ENCODE measurements around the gene RXYLT1. TPM values are rescaled to one million over a fixed set of nuclear protein-coding genes. Genes with fewer than 3 reads are reported as not detected.
"Not testable (repeated sequence)": the region's sequence is repeated elsewhere in the genome, so short reads cannot be mapped to it uniquely, and the experiment has no call there.

RXYLT1 gene, protein sequence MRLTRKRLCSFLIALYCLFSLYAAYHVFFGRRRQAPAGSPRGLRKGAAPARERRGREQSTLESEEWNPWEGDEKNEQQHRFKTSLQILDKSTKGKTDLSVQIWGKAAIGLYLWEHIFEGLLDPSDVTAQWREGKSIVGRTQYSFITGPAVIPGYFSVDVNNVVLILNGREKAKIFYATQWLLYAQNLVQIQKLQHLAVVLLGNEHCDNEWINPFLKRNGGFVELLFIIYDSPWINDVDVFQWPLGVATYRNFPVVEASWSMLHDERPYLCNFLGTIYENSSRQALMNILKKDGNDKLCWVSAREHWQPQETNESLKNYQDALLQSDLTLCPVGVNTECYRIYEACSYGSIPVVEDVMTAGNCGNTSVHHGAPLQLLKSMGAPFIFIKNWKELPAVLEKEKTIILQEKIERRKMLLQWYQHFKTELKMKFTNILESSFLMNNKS
- total RNA-seq (2014; rRNA removed; shearing (Covaris generic)) = 16.3 and 16.6 TPM in 2 replicates

DNA sequence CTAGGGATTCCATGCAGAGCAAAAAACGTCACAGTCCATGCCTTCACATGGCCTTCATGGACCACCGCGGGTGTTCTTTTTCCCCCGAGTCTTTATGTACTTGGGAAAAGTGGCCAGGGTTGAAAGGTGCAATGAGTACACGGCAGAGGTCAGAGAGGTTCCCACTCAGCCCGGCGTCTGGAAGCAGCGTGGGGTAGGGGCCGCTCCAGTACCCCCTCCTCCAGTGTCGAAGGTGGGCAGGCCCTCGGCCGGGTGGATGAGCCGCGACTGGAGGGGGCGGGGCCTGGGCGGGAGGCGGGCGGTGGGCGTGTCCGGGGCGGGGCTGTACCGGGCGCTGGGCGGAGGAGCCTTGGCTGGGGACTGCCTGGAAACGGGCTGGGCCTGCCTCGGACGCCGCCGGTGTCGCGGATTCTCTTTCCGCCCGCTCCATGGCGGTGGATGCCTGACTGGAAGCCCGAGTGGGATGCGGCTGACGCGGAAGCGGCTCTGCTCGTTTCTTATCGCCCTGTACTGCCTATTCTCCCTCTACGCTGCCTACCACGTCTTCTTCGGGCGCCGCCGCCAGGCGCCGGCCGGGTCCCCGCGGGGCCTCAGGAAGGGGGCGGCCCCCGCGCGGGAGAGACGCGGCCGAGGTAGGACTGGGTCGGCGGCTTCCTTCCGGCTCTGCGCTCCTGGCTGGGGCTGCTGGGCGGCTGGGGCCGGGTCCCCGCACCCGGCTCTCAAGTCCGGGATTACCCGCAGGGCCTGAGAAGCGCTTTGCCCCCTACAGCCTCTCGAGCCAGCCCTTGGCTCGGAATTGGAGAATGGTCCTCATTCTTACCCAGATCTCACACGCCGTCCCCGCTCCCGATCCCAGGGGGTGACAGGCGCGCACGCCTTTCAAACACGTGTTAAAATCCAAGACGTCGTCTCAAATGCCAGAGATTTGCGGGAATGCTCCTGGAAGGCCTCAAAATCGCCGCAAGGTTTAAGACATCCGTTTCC lies at the start of gene RXYLT1:
Gene RXYLT1 (plus strand): TSS at position 412 of the 984 bp plus-strand sequence. CDS start 52 bp downstream, at position 464.
- H3K36me3 ChIP-seq (replicated peaks; ENCODE audit: control insufficient read depth, insufficient read depth, low read length) = no peaks in the 10 kb centered on the region; the same call in 1 of the 2 replicates
- peak within 1 kb of the TSS; percentile 90 for H3K4me3 ChIP-seq (ENCODE audit: insufficient read depth, low read depth, low read length)
- H3K27me3 ChIP-seq (ENCODE audit: control insufficient read depth, insufficient read depth, low read length) = no peaks in the 10 kb centered on the region
- peak; percentile 93 for DNase-seq

DNA sequence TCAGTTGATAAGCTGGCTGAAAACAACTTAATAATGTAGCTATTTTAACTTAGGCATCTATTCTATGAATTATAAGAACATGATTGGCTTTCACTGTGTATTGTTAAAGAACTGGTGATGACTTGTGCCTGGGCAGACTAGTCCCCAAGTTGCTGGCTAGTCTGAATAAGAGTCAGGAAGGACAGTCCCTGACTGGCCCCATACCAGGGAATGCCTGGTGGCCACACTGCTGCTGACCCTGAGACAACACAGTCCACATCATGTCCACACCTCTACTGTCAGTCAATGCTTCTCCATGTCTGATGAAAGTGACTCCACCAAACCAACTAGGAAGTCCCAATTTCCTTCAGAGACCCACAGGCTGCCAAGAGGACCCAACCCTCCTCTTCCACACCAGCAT lies 46.9 kb upstream of the RXYLT1 start:
- not testable (repeated sequence) for DNase-seq; H3K4me3 ChIP-seq (ENCODE audit: insufficient read depth, low read depth, low read length); H3K27me3 ChIP-seq (ENCODE audit: control insufficient read depth, insufficient read depth, low read length); H3K36me3 ChIP-seq (replicated peaks; ENCODE audit: control insufficient read depth, insufficient read depth, low read length)

DNA sequence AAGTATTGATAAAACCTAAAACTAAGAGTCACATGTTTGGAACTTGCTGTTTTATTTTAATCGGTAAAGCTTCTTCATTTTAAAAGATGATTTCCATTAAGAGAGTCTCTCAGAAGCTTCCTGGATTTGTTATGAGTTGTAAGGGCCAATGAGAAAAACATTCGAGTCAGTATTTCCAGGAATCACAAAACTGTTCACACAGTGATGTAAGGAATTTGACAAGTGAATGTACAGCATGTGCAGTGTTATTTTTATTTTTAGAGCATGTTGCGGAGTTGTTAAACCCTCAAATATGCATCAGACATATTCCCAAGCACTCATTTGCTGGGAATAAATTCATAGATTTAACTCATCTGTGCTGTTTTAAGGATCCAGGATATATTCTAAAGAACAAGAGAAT lies 46.1 kb upstream of the RXYLT1 start:
- not testable (repeated sequence) for H3K36me3 ChIP-seq (replicated peaks; ENCODE audit: control insufficient read depth, insufficient read depth, low read length); DNase-seq; H3K4me3 ChIP-seq (ENCODE audit: insufficient read depth, low read depth, low read length); H3K27me3 ChIP-seq (ENCODE audit: control insufficient read depth, insufficient read depth, low read length)

DNA sequence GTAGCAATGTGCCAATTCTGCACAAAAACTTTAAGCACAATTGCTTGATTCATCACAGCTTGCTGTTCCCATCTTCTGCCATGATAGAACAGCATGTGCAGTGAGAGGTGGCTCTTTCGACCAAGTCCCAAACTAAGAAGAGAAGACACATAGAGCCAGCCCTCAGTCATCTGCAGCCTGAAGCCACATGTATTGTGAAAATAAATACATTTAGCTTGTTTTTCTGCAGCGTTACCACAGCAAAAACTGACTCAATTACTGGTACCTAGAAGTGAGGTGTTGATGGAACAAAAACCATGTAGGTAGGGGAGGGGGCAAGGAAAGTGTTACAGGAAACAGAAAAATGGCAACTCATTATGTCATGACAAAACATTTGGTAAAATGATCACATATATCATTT lies 39.2 kb upstream of the RXYLT1 start:
- H3K36me3 ChIP-seq (replicated peaks; ENCODE audit: control insufficient read depth, insufficient read depth, low read length); H3K27me3 ChIP-seq (ENCODE audit: control insufficient read depth, insufficient read depth, low read length); DNase-seq; H3K4me3 ChIP-seq (ENCODE audit: insufficient read depth, low read depth, low read length): not testable (repeated sequence)

DNA sequence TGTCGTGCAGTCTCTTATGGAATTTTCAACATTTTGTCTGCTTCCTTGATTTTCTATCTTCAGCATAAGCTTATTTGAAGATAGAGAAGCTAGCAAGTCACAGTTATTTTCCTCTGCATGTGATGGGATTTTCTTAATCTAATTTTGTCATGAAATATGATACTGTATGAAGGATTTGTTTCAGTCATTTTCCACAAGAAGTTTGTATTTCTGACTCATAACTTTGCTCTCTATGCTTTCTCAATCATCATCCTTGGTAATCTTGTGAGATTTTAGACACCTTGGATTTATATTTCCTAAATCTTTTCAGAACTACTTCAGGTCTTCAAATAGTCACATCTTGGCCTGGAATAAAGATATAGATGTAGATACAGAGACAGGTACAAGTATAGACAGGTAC lies 38.3 kb upstream of the RXYLT1 start:
- not testable (repeated sequence) for H3K27me3 ChIP-seq (ENCODE audit: control insufficient read depth, insufficient read depth, low read length); H3K4me3 ChIP-seq (ENCODE audit: insufficient read depth, low read depth, low read length); DNase-seq; H3K36me3 ChIP-seq (replicated peaks; ENCODE audit: control insufficient read depth, insufficient read depth, low read length)

DNA sequence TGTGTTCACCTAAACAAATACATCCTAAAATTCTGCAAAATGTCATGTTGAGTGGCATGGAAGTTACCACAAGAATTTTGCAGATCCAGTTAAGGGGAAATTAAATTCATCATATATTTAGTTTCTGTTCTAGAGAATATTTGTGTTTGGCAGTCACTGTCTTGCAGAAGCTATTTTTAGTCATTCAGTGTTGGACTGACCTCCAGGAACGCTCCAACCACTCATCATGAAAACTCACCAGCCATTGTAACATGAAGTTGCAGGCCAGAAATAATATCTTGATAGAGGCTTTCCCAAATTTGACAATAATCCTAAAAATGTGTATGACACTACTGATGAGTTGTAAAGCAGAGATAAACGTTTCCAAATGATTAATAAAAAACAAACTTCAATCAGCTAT lies 35.6 kb upstream of the RXYLT1 start:
- not testable (repeated sequence) for H3K27me3 ChIP-seq (ENCODE audit: control insufficient read depth, insufficient read depth, low read length); H3K4me3 ChIP-seq (ENCODE audit: insufficient read depth, low read depth, low read length); DNase-seq; H3K36me3 ChIP-seq (replicated peaks; ENCODE audit: control insufficient read depth, insufficient read depth, low read length)

DNA sequence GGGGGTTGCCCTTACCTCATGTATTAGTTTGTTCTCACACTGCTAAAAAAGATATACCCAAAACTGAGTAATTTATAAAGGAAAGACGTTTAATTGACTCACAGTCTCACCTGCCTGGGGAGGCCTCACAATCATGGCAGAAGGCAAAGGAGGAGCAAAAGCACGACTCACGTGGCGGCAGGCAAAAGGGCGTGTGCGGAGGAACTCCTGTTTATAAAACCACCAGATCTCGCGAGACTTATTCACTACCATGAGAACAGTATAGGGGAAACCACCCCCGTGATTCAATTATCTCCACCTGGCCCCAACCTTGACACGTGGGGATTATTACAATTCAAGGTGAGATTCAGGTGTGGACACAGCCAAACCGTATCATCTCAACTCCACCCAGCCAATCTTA lies 33.2 kb upstream of the RXYLT1 start:
- H3K36me3 ChIP-seq (replicated peaks; ENCODE audit: control insufficient read depth, insufficient read depth, low read length); DNase-seq; H3K4me3 ChIP-seq (ENCODE audit: insufficient read depth, low read depth, low read length); H3K27me3 ChIP-seq (ENCODE audit: control insufficient read depth, insufficient read depth, low read length): not testable (repeated sequence)

DNA sequence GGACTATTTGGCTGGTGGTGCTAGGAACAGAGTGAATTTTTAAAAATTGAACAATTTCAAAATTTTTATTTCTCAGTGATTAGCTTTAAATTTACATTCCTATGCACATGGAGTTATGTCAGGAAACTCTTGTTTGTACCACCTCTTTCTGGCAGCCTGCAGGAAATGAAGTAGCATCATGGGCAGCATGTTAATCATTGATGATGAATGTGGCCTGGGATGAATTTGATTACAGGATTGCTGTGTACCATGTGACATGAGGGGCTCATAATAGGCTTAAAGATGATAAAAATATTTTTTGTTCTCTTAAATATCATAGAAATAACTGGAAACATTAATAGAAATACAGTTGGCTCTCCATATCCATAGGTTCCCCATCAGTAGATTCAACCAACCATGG lies 32.6 kb upstream of the RXYLT1 start:
- not testable (repeated sequence) for H3K36me3 ChIP-seq (replicated peaks; ENCODE audit: control insufficient read depth, insufficient read depth, low read length); H3K4me3 ChIP-seq (ENCODE audit: insufficient read depth, low read depth, low read length); DNase-seq; H3K27me3 ChIP-seq (ENCODE audit: control insufficient read depth, insufficient read depth, low read length)

DNA sequence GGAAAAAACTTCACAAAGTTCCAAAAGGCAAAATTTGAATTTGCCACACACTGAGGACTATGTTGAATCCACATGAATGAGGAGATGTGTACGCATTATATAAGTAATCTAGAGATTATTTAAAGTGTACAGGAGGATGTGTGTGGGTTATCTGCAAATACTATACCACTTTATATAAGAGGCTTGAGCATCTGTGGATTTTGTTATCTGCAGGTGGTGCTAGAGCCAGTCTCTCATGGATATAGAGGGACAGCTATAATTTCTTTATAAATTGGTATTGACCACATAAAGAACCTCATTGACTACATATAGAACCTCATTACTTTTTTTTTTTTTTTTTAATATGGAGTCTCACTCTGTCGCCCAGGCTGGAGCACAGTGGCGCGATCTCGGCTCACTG lies 32.2 kb upstream of the RXYLT1 start:
- no peaks in the 10 kb centered on the region for H3K27me3 ChIP-seq (ENCODE audit: control insufficient read depth, insufficient read depth, low read length)
- DNase-seq = no peak
- no peaks in the 10 kb centered on the region for H3K36me3 ChIP-seq (replicated peaks; ENCODE audit: control insufficient read depth, insufficient read depth, low read length)
- H3K4me3 ChIP-seq (ENCODE audit: insufficient read depth, low read depth, low read length) = no peak overlapping the region

DNA sequence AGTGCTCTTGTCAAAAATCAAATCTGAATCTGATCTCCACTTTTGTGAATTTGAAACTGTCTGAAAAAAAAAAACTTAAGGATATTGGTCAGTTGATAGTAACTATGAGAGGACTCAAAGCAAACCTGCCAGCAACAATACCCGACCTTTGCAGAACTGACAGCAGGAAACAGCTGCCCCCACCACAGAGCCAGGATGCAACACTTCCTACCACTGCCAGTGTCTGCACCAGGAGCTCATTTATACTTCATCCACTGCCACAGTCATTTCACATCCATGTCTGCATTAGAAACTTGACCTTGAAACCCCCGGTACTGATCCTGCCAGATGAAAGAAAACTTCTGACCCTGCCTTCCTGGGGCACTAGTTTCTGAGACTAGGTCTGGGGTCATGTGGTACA lies 27.4 kb upstream of the RXYLT1 start:
- H3K4me3 ChIP-seq (ENCODE audit: insufficient read depth, low read depth, low read length) = no peak overlapping the region
- no peak for DNase-seq
- no peaks in the 10 kb centered on the region for H3K36me3 ChIP-seq (replicated peaks; ENCODE audit: control insufficient read depth, insufficient read depth, low read length)
- H3K27me3 ChIP-seq (ENCODE audit: control insufficient read depth, insufficient read depth, low read length) = no peaks in the 10 kb centered on the region

DNA sequence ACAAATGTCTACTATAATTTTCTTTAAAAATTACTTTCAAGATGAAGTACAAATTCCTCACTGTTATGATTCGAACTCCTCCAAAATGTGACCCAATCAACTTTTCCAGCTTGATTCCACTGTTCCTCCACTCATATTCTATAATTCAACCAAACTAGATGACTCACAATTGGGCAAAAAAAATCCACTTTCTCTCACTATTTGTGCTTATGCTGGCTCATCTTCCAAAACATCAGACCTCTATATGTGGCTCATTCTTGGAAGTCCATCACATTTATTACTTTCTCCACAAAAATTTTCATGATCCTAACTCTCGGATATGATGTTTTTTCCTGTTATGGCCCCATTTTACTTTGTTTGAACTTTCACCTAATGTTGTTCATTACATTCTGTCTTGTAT lies 26.9 kb upstream of the RXYLT1 start:
- Histone ChIP-seq H3K36me3 (replicated peaks; ENCODE audit: control insufficient read depth, insufficient read depth, low read length) (no peaks in the 10 kb centered on the region), H3K27me3 (ENCODE audit: control insufficient read depth, insufficient read depth, low read length) (no peaks in the 10 kb centered on the region), H3K4me3 (ENCODE audit: insufficient read depth, low read depth, low read length) (no peak overlapping the region)
- DNase-seq = no peak

DNA sequence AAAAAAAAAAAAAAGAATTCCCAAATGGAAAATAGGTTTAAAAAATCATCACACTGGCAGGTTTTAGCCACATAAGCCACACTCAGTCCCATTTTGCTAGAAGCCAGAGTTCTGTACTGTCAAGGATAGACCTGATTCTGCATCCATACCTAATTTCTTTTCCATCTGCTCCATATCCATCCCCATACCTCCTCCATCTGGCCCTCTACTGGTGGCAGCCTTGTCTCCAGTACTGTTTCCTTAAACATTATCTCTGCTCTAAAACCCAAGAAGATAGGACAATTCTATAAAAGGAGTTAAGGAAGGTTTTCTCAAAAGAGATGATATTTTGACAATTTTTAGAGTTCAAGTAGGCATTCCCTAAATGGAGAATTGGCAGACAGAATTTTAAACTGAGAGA lies 26.0 kb upstream of the RXYLT1 start:
- DNase-seq = no peak
- Histone ChIP-seq H3K4me3 (ENCODE audit: insufficient read depth, low read depth, low read length) (no peak overlapping the region), H3K36me3 (replicated peaks; ENCODE audit: control insufficient read depth, insufficient read depth, low read length) (no peaks in the 10 kb centered on the region), H3K27me3 (ENCODE audit: control insufficient read depth, insufficient read depth, low read length) (no peaks in the 10 kb centered on the region)

DNA sequence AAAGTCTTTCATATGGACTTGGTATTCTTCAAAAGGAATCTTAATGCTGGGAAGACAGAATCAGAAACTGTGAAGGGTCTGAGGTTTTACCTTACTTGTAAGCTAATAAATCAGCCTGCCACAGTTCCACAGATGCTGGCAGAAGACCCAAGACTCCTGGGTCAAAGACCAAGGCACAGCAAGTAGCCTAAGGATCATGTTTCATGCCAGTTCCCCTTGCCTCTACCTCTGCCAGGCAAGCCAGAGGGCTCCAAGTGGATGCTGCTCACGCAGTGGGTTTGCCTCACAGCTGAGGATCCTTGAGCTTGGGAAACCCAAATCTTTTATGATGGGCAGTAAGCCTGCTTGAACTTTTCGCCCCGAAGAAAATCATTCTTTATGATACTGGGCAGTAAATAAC lies 15.2 kb upstream of the RXYLT1 start:
- no peaks in the 10 kb centered on the region for H3K27me3 ChIP-seq (ENCODE audit: control insufficient read depth, insufficient read depth, low read length)
- no peak for DNase-seq
- H3K4me3 ChIP-seq (ENCODE audit: insufficient read depth, low read depth, low read length) = no peak overlapping the region
- no peaks in the 10 kb centered on the region for H3K36me3 ChIP-seq (replicated peaks; ENCODE audit: control insufficient read depth, insufficient read depth, low read length)

DNA sequence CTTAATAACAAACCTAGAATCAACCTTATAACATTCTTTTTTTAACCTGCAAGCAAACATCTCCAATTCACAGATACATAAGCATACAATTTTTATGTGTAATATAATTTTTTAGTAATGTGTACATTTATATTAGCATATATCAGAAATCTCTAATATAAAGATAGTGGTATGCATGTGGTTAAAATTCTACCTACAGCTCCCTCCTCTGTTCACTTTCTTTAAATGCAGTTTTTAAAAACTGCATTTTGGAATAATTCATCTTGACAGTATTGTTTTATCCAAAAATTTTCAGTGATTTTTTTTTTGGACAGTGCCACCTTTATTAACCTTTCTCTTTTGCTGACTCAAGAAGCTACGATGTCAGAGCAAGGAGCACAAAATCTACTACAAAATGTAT lies 13.2 kb upstream of the RXYLT1 start:
- no peaks in the 10 kb centered on the region for H3K36me3 ChIP-seq (replicated peaks; ENCODE audit: control insufficient read depth, insufficient read depth, low read length)

DNA sequence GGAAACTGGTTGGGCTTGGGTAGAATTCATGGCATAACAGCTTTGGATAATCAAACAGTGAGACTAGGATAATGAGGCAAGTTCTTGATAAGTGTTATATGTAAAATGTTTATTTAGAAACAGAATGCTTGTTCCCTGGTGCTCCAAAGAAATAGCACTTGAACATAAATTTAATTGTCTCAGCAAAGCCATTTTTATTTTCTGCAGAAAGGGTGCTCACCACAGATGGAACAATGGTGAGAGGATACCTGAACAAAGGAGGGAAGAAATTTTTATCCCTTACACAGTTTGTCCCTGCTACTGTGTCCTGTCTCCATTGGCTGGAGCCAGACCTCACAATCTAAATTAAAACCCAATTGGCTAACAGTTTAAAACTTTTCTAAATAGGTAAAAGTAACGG lies 9.3 kb upstream of the RXYLT1 start:
- no peaks in the 10 kb centered on the region for H3K36me3 ChIP-seq (replicated peaks; ENCODE audit: control insufficient read depth, insufficient read depth, low read length)
- H3K4me3 ChIP-seq (ENCODE audit: insufficient read depth, low read depth, low read length) = no peak overlapping the region
- DNase-seq = no peak
- no peaks in the 10 kb centered on the region for H3K27me3 ChIP-seq (ENCODE audit: control insufficient read depth, insufficient read depth, low read length)

More for the DNA sequence above, 13.2 kb upstream of the RXYLT1 start:
- Histone ChIP-seq H3K4me3 (ENCODE audit: insufficient read depth, low read depth, low read length) (no peak overlapping the region), H3K27me3 (ENCODE audit: control insufficient read depth, insufficient read depth, low read length) (no peaks in the 10 kb centered on the region)
- DNase-seq = no peak
